Thyroid gland (tissue), 4 donors: ENCODE results near the gene NKX2-3.

Experiments used
- CTCF ChIP-seq, 6 experiments: fragments of 200-600 bp in 3 of 6; fragments of 450-650 bp in 3 of 6; sonication (generic) in 3 of 6; IDR thresholded peaks; one replicate each; pipeline ENCODE4 v1.5.1; 2016 to 2019; ENCODE audit warnings: antibody characterized with exemption in 6 of 6, mild to moderate bottlenecking in 2 of 6, inconsistent platforms in 1 of 6, moderate library complexity in 1 of 6
- POLR2A ChIP-seq, 2 donors: fragments of 450-650 bp; IDR thresholded peaks; one replicate each; pipeline ENCODE4 v1.6.1; 2017; ENCODE audit warnings: antibody characterized with exemption in 2 of 2, mild to moderate bottlenecking in 2 of 2, moderate library complexity in 1 of 2

GRCh38 chr10:99497343-99498025 lies 35.3 kb upstream of the NKX2-3 start:
- TF ChIP-seq CTCF (IDR thresholded peaks at IDR 0.05), result no peak
- TF ChIP-seq POLR2A (IDR thresholded peaks at IDR 0.05), result no peak
